IPS-20b (cell line): ENCODE data around the gene ARMC9.
"Not testable (repeated sequence)": the region's sequence is repeated elsewhere in the genome, so short reads cannot be mapped to it uniquely, and the experiment has no call there.

Experiments
- H3K27ac ChIP-seq: one replicate; pipeline ENCODE4 v1.5.1; 2013; ENCODE audit warnings: low read length
- H3K27me3 ChIP-seq: 2 replicates; pipeline ENCODE4 v1.6.1; 2013; ENCODE audit warnings: mild to moderate bottlenecking, low read length, inconsistent platforms; ENCODE audit not compliant: insufficient read depth
- H3K36me3 ChIP-seq: 2 replicates; pipeline ENCODE4 v1.6.1; 2013; ENCODE audit warnings: low read depth, mild to moderate bottlenecking, inconsistent platforms, low read length, moderate library complexity; ENCODE audit not compliant: insufficient read depth
- H3K4me1 ChIP-seq: 2 replicates; pipeline ENCODE4 v1.6.1; 2013; ENCODE audit warnings: mild to moderate bottlenecking, control low read depth, inconsistent platforms, low read length, moderate library complexity; ENCODE audit not compliant: insufficient read depth
- H3K4me3 ChIP-seq: 2 replicates; pipeline ENCODE4 v1.5.1; 2013; ENCODE audit warnings: mild to moderate bottlenecking, low read length, inconsistent platforms
- H3K9ac ChIP-seq: 2 replicates; pipeline ENCODE4 v1.6.1; 2013; ENCODE audit warnings: low read depth, mild to moderate bottlenecking, inconsistent platforms, low read length, moderate library complexity
- H3K9me3 ChIP-seq: 2 replicates; pipeline ENCODE4 v1.6.1; 2013; ENCODE audit warnings: mild to moderate bottlenecking, low read depth, low read length, inconsistent platforms; ENCODE audit not compliant: insufficient read depth

The ARMC9 gene

DNA sequence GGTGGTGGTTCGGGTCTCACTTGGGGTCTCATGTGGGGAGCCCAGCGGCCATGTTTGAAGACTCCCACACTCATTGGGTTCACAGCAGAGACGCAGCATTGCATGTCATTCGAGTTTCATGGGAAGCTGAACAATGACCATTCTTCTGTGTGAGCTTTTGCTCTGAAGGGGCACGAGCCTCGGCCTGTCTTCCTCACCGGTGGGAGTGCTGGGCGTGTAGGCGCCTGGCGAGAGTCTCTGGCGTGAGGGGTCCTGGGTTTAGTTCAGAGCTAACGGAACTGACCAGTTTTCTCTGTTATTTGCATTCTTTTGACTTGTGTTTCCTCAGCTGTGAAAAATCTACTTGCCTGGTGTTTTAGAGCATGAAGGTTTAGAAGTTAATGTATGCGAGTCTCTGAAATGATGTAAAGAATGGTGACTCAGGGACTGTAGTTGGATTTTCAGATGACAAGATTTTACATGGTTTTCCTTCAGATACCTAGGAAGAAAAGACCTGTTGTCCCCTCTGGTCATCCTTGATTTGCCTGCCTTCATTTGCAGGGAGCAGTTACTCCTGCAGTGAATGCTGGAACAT is 98.1 kb downstream of the ARMC9 start:
- Histone ChIP-seq H3K27me3 (no peaks in the 10 kb centered on the region), H3K9ac (no peak overlapping the region), H3K4me3 (no peak overlapping the region), H3K9me3 (no peaks in the 10 kb centered on the region), H3K27ac (no peak overlapping the region), H3K4me1 (peaks cover 4% of the 10 kb centered on the region; the same call in 1 of the 2 replicates), H3K36me3 (peaks cover 15% of the 10 kb centered on the region; the same call in 1 of the 2 replicates)

GRCh38 chr2:231297108-231297908 is 98.9 kb downstream of the ARMC9 start:
- Histone ChIP-seq H3K4me1 (peaks cover 4% of the 10 kb centered on the region; the same call in 1 of the 2 replicates), H3K4me3 (no peak overlapping the region), H3K9me3 (no peaks in the 10 kb centered on the region), H3K9ac (no peak overlapping the region), H3K27me3 (no peaks in the 10 kb centered on the region), H3K27ac (no peak overlapping the region), H3K36me3 (peaks cover 15% of the 10 kb centered on the region; the same call in 1 of the 2 replicates)

GRCh38 chr2:231298091-231298490 is 99.7 kb downstream of the ARMC9 start:
- H3K9ac ChIP-seq, result no peak overlapping the region
- H3K4me1 ChIP-seq, result peaks cover 4% of the 10 kb centered on the region; the same call in 1 of the 2 replicates

GRCh38 chr2:231299267-231299666 is 100.8 kb downstream of the ARMC9 start:
- Histone ChIP-seq H3K27ac (no peak overlapping the region), H3K4me1 (peaks cover 4% of the 10 kb centered on the region; the same call in 1 of the 2 replicates), H3K27me3 (no peaks in the 10 kb centered on the region), H3K36me3 (no peaks in the 10 kb centered on the region; the same call in 1 of the 2 replicates), H3K9me3 (no peaks in the 10 kb centered on the region), H3K4me3 (no peak overlapping the region), H3K9ac (no peak overlapping the region)

More at GRCh38 chr2:231298091-231298490, 99.7 kb downstream of the ARMC9 start:
- no peaks in the 10 kb centered on the region for H3K27me3 ChIP-seq
- H3K4me3 ChIP-seq, result no peak overlapping the region
- peaks cover 9% of the 10 kb centered on the region; the same call in 1 of the 2 replicates for H3K36me3 ChIP-seq
- no peak overlapping the region for H3K27ac ChIP-seq
- H3K9me3 ChIP-seq, result no peaks in the 10 kb centered on the region

- H3K4me1 ChIP-seq, result peaks cover 4% of the 10 kb centered on the region; the same call in 1 of the 2 replicates
- no peaks in the 10 kb centered on the region; the same call in 1 of the 2 replicates for H3K36me3 ChIP-seq
- no peak overlapping the region for H3K27ac ChIP-seq
- no peaks in the 10 kb centered on the region for H3K9me3 ChIP-seq
- H3K4me3 ChIP-seq, result no peak overlapping the region
- no peak overlapping the region for H3K9ac ChIP-seq
- no peaks in the 10 kb centered on the region for H3K27me3 ChIP-seq
Observed at GRCh38 chr2:231300020-231300721, 101.7 kb downstream of the ARMC9 start.

GRCh38 chr2:231300722-231301076 is 102.3 kb downstream of the ARMC9 start:
- peaks cover 4% of the 10 kb centered on the region; the same call in 1 of the 2 replicates for H3K4me1 ChIP-seq
- H3K27ac ChIP-seq, result no peak overlapping the region
- H3K36me3 ChIP-seq, result no peaks in the 10 kb centered on the region
- H3K4me3 ChIP-seq, result no peak overlapping the region
- H3K9ac ChIP-seq, result no peak overlapping the region
- no peaks in the 10 kb centered on the region for H3K27me3 ChIP-seq
- no peaks in the 10 kb centered on the region for H3K9me3 ChIP-seq

DNA sequence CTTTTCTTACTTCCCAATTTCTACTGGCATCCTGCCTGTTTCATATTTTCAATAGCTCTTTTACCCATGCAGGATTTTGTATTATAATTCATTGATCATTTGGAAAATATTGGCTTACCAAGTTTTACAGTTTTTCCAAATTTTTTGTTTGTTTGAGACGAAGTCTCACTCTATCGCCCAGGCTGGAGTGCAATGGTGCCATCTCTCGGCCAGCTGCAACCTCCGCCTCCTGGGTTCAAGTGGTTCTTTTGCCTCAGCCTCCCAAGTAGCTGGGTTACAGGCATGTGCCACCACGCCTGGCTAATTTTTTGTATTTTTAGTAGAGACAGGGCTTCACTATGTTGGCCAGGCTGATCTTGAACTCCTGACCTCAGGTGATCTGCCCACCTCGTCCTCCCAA is 105.8 kb downstream of the ARMC9 start:
- H3K36me3 ChIP-seq, H3K27me3 ChIP-seq, H3K27ac ChIP-seq, H3K4me1 ChIP-seq, H3K9me3 ChIP-seq, H3K9ac ChIP-seq, H3K4me3 ChIP-seq: not testable (repeated sequence)

DNA sequence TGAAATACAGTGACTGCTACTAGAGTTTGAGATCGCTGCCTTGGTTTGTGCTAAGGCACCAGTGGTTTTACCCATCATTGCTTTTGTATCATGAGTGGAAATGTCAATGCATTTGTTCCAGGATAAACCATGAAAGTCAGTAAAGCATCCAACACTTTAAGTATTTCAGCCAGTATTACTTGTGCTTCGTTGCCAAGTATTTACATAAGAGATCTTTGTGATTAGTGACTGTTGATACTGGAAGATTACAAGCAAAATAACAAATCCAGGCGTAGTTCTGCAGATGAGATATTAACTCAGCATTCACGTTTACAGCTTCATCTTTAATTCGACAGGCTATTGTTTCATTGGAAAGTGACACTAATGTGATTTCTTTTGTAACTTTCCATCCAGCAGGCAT is 106.8 kb downstream of the ARMC9 start:
- Histone ChIP-seq H3K4me1 (no peaks in the 10 kb centered on the region), H3K9me3 (no peaks in the 10 kb centered on the region), H3K9ac (no peak overlapping the region), H3K36me3 (no peaks in the 10 kb centered on the region), H3K4me3 (no peak overlapping the region), H3K27me3 (no peaks in the 10 kb centered on the region), H3K27ac (no peak overlapping the region)

GRCh38 chr2:231306791-231307393 is 108.5 kb downstream of the ARMC9 start:
- no peaks in the 10 kb centered on the region for H3K9me3 ChIP-seq
- H3K27me3 ChIP-seq, result no peaks in the 10 kb centered on the region
- no peak overlapping the region for H3K27ac ChIP-seq
- no peak overlapping the region for H3K4me3 ChIP-seq
- no peaks in the 10 kb centered on the region for H3K36me3 ChIP-seq
- no peak overlapping the region for H3K9ac ChIP-seq
- H3K4me1 ChIP-seq, result no peaks in the 10 kb centered on the region

DNA sequence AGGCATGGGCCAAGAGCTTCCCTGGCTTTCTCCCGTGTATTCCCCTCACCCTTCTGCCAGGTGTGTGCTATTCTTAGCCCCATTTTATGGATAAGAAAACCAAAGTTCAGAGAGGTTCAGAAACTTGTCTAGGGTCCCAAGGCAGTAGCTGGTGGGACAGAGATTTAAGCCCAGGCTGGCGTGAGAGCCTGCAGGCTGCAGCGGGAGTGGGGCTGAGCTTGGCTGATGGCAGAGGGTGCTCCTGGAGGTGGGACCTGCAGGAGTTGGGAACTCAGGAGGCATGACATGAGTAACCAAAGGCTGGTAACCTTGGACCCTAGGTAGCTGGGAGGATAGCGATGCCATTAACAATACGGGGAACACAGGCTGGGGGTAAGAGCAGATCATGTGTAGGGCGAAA is 109.8 kb downstream of the ARMC9 start:
- no peak overlapping the region for H3K4me3 ChIP-seq
- no peak overlapping the region for H3K9ac ChIP-seq
- H3K27ac ChIP-seq, result no peak overlapping the region
- H3K36me3 ChIP-seq, result no peaks in the 10 kb centered on the region
- H3K4me1 ChIP-seq, result no peaks in the 10 kb centered on the region
- no peaks in the 10 kb centered on the region for H3K27me3 ChIP-seq
- H3K9me3 ChIP-seq, result no peaks in the 10 kb centered on the region

DNA sequence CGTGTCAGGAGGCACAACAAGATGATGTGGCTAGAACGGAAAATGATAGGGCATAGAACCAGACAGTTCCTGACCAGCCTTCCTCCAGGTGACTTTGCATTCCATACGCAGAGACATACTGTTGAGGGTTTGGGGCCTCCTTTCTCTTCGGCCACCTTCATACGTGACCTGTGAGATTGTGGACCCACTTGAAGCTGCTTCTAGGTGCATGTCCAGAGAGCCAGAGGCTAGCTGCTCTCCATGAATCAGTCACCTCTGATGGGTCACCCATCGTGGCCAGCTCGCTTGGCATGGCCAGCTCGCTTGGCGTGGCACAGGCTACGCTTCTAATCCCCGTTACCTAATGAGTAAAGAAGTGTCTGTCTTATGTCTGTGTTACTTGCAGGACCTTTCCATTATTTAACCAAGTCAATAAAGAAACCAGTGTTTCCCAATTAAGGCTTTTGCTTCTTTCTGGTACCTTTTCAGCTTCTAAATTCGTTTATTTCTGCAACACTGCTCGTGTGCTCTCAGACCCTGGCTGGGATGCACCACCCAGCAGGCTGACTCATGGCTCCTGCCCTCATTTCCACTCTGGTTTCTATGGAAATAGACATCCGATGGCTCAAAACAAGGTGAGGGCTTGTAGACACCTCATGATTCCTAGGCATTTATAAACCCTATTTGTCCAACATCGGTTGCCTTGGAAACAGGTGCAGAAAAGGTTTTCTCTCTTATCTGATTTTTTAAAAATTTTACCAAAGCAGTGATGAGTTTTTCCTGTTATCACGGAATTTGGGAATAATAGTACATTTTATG is 110.4 kb downstream of the ARMC9 start:
- Histone ChIP-seq H3K4me3 (no peak overlapping the region), H3K4me1 (no peaks in the 10 kb centered on the region), H3K36me3 (no peaks in the 10 kb centered on the region), H3K27ac (no peak overlapping the region), H3K9me3 (no peaks in the 10 kb centered on the region), H3K9ac (no peak overlapping the region), H3K27me3 (no peaks in the 10 kb centered on the region)
